Skeletal muscle tissue (tissue), 4 donors: Measurements from ENCODE around the gene ASXL1. TPM values are rescaled to one million over a fixed set of nuclear protein-coding genes. Genes with fewer than 3 reads are reported as not detected.

Experiments
- H3K27ac ChIP-seq: one replicate; pipeline ENCODE4 v1.7.0; 2013; ENCODE audit warnings: mild to moderate bottlenecking, low read depth, low read length, inconsistent platforms
- H3K27me3 ChIP-seq, 3 donors: one replicate each; pipeline ENCODE4 v1.7.0; 2013; ENCODE audit warnings: low read length in 3 of 3; ENCODE audit not compliant: control insufficient read depth in 3 of 3, insufficient read depth in 3 of 3
- H3K36me3 ChIP-seq, 3 donors: one replicate each; pipeline ENCODE4 v1.7.0; 2013; ENCODE audit warnings: low read length in 3 of 3; ENCODE audit not compliant: control insufficient read depth in 3 of 3, insufficient read depth in 3 of 3
- H3K4me1 ChIP-seq, 3 donors: one replicate each; pipeline ENCODE4 v1.7.0; 2013; ENCODE audit warnings: low read length in 3 of 3, mild to moderate bottlenecking in 3 of 3; ENCODE audit not compliant: control insufficient read depth in 3 of 3, insufficient read depth in 3 of 3
- H3K4me3 ChIP-seq, 3 donors: one replicate each; pipeline ENCODE4 v1.7.0; 2013; ENCODE audit warnings: low read length in 3 of 3
- H3K9ac ChIP-seq, 3 donors: one replicate each; pipeline ENCODE4 v1.7.0; 2013; ENCODE audit warnings: low read length in 3 of 3, mild to moderate bottlenecking in 3 of 3, moderate library complexity in 2 of 3, low read depth in 1 of 3
- H3K9me3 ChIP-seq, 3 donors: one replicate each; pipeline ENCODE4 v1.7.0; 2013; ENCODE audit warnings: low read length in 3 of 3; ENCODE audit not compliant: control insufficient read depth in 3 of 3
- total RNA-seq: library from RNA; depleted of rRNA; stranded (reverse); fragments of >200 nt; gene quantifications from one replicate; pipeline ENCODE4 v1.2.3, GENCODE V29; 2014
- donor health status: Osteomylitis.

Gene ASXL1
- total RNA-seq, 1 donor from 2014 or later, result 86.1 TPM

- Histone ChIP-seq H3K4me1 (peaks cover 44 to 55% (median 52%) of the 10 kb centered on the region in 3 donors), H3K4me3 (no peak overlapping the region), H3K27ac (peak overlapping the region; percentile 65), H3K9me3 (no peaks in the 10 kb centered on the region), H3K36me3 (no peaks in the 10 kb centered on the region), H3K9ac (no peak overlapping the region), H3K27me3 (peaks cover 0 to 6% (median 5%) of the 10 kb centered on the region in 3 donors)
These were observed 112.1 kb downstream of the ASXL1 start for GRCh38 chr20:32470025-32470861.

- Histone ChIP-seq H3K27ac (peak overlapping the region; percentile 40), H3K9me3 (no peaks in the 10 kb centered on the region), H3K4me1 (peaks cover 44 to 56% (median 50%) of the 10 kb centered on the region in 3 donors), H3K36me3 (no peaks in the 10 kb centered on the region), H3K4me3 (no peak overlapping the region), H3K27me3 (peaks cover 0 to 6% (median 5%) of the 10 kb centered on the region in 3 donors), H3K9ac (no peak overlapping the region)
These were observed 112.8 kb downstream of the ASXL1 start for GRCh38 chr20:32470940-32471339.

- peak overlapping the region; percentile 3 for H3K27ac ChIP-seq
- H3K9ac ChIP-seq, result peak overlapping the region in 1 of 3 donors; percentile 25
These were observed 114.6 kb downstream of the ASXL1 start for GRCh38 chr20:32472581-32473207.

GRCh38 chr20:32473231-32474008 lies 115.3 kb downstream of the ASXL1 start:
- peaks cover 0 to 6% (median 5%) of the 10 kb centered on the region in 3 donors for H3K27me3 ChIP-seq
- H3K27ac ChIP-seq, result peak overlapping the region; percentile 3
- no peaks in the 10 kb centered on the region for H3K9me3 ChIP-seq
- no peaks in the 10 kb centered on the region for H3K36me3 ChIP-seq
- H3K4me1 ChIP-seq, result peaks cover 52 to 67% (median 62%) of the 10 kb centered on the region in 3 donors
- peak overlapping the region in 1 of 3 donors; percentile 25 for H3K9ac ChIP-seq
- peak overlapping the region in 2 of 3 donors; percentile 23 to 41 for H3K4me3 ChIP-seq

More at GRCh38 chr20:32472581-32473207, 114.6 kb downstream of the ASXL1 start:
- peaks cover 58 to 67% (median 61%) of the 10 kb centered on the region in 3 donors for H3K4me1 ChIP-seq
- H3K27me3 ChIP-seq, result peaks cover 0 to 6% (median 5%) of the 10 kb centered on the region in 3 donors
- H3K36me3 ChIP-seq, result no peaks in the 10 kb centered on the region
- no peak overlapping the region for H3K4me3 ChIP-seq
- H3K9me3 ChIP-seq, result no peaks in the 10 kb centered on the region

GRCh38 chr20:32474009-32474716 lies 116.0 kb downstream of the ASXL1 start:
- H3K27ac ChIP-seq, result peak overlapping the region; percentile 74
- peaks cover 52 to 63% (median 62%) of the 10 kb centered on the region in 3 donors for H3K4me1 ChIP-seq
- no peaks in the 10 kb centered on the region for H3K36me3 ChIP-seq
- peaks cover 0 to 6% (median 5%) of the 10 kb centered on the region in 3 donors for H3K27me3 ChIP-seq
- H3K9ac ChIP-seq, result peak overlapping the region in 1 of 3 donors; percentile 69
- H3K9me3 ChIP-seq, result no peaks in the 10 kb centered on the region
- peak overlapping the region; percentile 27 to 63 (median 51) for H3K4me3 ChIP-seq

GRCh38 chr20:32474717-32474966 lies 116.5 kb downstream of the ASXL1 start:
- Histone ChIP-seq H3K4me1 (peaks cover 51 to 62% (median 60%) of the 10 kb centered on the region in 3 donors), H3K4me3 (peak overlapping the region; percentile 19 to 63 (median 51)), H3K36me3 (no peaks in the 10 kb centered on the region), H3K9me3 (no peaks in the 10 kb centered on the region), H3K27me3 (peaks cover 0 to 6% (median 5%) of the 10 kb centered on the region in 3 donors), H3K9ac (peak overlapping the region in 1 of 3 donors; percentile 69), H3K27ac (peak overlapping the region; percentile 74)

- H3K27me3 ChIP-seq, result peaks cover 0 to 6% (median 5%) of the 10 kb centered on the region in 3 donors
- H3K9me3 ChIP-seq, result no peaks in the 10 kb centered on the region
- H3K36me3 ChIP-seq, result no peaks in the 10 kb centered on the region
- H3K9ac ChIP-seq, result peak overlapping the region; percentile 43 to 69 (median 50)
- H3K4me1 ChIP-seq, result peaks cover 50 to 58% (median 58%) of the 10 kb centered on the region in 3 donors
- H3K27ac ChIP-seq, result peak overlapping the region; percentile 74
- peak overlapping the region; percentile 19 to 63 (median 51) for H3K4me3 ChIP-seq
These were observed 117.1 kb downstream of the ASXL1 start for GRCh38 chr20:32474967-32475811.

- H3K27me3 ChIP-seq, result peaks cover 0 to 6% (median 5%) of the 10 kb centered on the region in 3 donors
- H3K9me3 ChIP-seq, result no peaks in the 10 kb centered on the region
- no peaks in the 10 kb centered on the region for H3K36me3 ChIP-seq
- peak overlapping the region; percentile 25 for H3K27ac ChIP-seq
- no peak overlapping the region for H3K4me3 ChIP-seq
- H3K4me1 ChIP-seq, result peaks cover 44 to 62% (median 59%) of the 10 kb centered on the region in 3 donors
- peak overlapping the region in 2 of 3 donors; percentile 4 to 33 for H3K9ac ChIP-seq
These were observed 118.8 kb downstream of the ASXL1 start for GRCh38 chr20:32476684-32477593.
